Measurements from ENCODE around the gene GPR132.

DNA sequence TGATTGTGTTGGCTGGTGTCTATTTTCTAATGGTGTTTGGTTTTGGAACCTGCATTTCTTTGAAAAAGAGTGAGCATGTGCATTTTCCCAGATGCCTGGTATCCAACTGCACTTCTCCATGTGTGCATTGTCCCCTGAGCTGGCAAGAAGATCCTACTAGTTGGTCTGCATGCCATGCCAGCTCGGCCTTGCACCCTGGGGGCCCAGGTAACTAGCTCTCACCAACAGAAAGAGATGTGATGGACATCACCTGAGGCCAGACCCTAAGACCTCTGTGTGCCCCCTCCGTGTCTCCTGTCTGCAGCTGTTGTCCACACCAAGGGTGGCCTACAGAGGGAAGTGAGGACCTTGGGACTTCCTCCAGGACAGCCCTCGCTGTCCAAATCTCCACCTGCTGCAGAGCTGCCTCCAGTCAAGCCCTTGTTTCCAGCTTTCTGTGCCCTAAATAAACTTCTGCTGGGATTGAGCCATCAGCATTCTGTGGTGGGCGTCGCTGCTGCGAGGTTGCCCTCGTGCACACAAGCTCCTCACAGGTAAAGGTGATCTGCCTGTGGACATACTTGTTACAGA, 30.1 kb upstream of the GPR132 start:
- no peak for TF ChIP-seq POLR2AphosphoS5 (IDR thresholded peaks at IDR 0.05)
- TF ChIP-seq, protein P1, sequence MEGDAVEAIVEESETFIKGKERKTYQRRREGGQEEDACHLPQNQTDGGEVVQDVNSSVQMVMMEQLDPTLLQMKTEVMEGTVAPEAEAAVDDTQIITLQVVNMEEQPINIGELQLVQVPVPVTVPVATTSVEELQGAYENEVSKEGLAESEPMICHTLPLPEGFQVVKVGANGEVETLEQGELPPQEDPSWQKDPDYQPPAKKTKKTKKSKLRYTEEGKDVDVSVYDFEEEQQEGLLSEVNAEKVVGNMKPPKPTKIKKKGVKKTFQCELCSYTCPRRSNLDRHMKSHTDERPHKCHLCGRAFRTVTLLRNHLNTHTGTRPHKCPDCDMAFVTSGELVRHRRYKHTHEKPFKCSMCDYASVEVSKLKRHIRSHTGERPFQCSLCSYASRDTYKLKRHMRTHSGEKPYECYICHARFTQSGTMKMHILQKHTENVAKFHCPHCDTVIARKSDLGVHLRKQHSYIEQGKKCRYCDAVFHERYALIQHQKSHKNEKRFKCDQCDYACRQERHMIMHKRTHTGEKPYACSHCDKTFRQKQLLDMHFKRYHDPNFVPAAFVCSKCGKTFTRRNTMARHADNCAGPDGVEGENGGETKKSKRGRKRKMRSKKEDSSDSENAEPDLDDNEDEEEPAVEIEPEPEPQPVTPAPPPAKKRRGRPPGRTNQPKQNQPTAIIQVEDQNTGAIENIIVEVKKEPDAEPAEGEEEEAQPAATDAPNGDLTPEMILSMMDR (IDR thresholded peaks at IDR 0.05) = no peak
- TF ChIP-seq EP300 (IDR thresholded peaks at IDR 0.05) = no peak
